ENCODE results near the gene RARG. TPM values are rescaled to one million over a fixed set of nuclear protein-coding genes. Genes with fewer than 3 reads are reported as not detected.

Gene RARG
- total RNA-seq, 3 donors from 2014 or later, result 34.4 to 38.4 (median 38.0) TPM

GRCh38 chr12:53200458-53201176 lies 31.4 kb downstream of the RARG start:
- H3K4me3 Mint-ChIP-seq, result peak overlapping the region; percentile 77
- no peaks in the 10 kb centered on the region for H3K27me3 Mint-ChIP-seq (ENCODE audit: low read depth)
- H3K9me3 Mint-ChIP-seq, result no peaks in the 10 kb centered on the region
- H3K4me1 Mint-ChIP-seq (ENCODE audit: low read depth), result peaks cover 73% of the 10 kb centered on the region
- DNase-seq (no peak), ATAC-seq (peak; percentile 49 to 55)
- peaks cover 28% of the 10 kb centered on the region for H3K36me3 Mint-ChIP-seq (ENCODE audit: insufficient read depth)

- H3K27me3 Mint-ChIP-seq (ENCODE audit: low read depth), result no peaks in the 10 kb centered on the region
- peaks cover 68% of the 10 kb centered on the region for H3K4me1 Mint-ChIP-seq (ENCODE audit: low read depth)
- no peaks in the 10 kb centered on the region for H3K9me3 Mint-ChIP-seq
- H3K4me3 Mint-ChIP-seq, result peak overlapping the region; percentile 77
- no peak for DNase-seq
- ATAC-seq, result no peak
- peaks cover 33% of the 10 kb centered on the region for H3K36me3 Mint-ChIP-seq (ENCODE audit: insufficient read depth)
Measured at GRCh38 chr12:53200107-53200457, 31.9 kb downstream of the RARG start.

GRCh38 chr12:53199700-53200099 lies 32.3 kb downstream of the RARG start:
- H3K27me3 Mint-ChIP-seq (ENCODE audit: low read depth), result no peaks in the 10 kb centered on the region
- H3K4me3 Mint-ChIP-seq, result no peak overlapping the region
- H3K9me3 Mint-ChIP-seq, result no peaks in the 10 kb centered on the region
- ATAC-seq, result no peak
- no peak for DNase-seq
- H3K36me3 Mint-ChIP-seq (ENCODE audit: insufficient read depth), result peaks cover 34% of the 10 kb centered on the region
- H3K4me1 Mint-ChIP-seq (ENCODE audit: low read depth), result peaks cover 65% of the 10 kb centered on the region

GRCh38 chr12:53198486-53199110 lies 33.4 kb downstream of the RARG start:
- Mint-ChIP-seq H3K4me1 (ENCODE audit: low read depth) (peaks cover 54% of the 10 kb centered on the region), H3K9me3 (no peaks in the 10 kb centered on the region), H3K27me3 (ENCODE audit: low read depth) (no peaks in the 10 kb centered on the region), H3K36me3 (ENCODE audit: insufficient read depth) (peaks cover 37% of the 10 kb centered on the region), H3K4me3 (peak overlapping the region; percentile 56)
- ATAC-seq, result peak in 1 of 2 donors; percentile 16
- no peak for DNase-seq

- H3K27me3 Mint-ChIP-seq (ENCODE audit: low read depth), result no peaks in the 10 kb centered on the region
- no peak for ATAC-seq
Measured at GRCh38 chr12:53197011-53197640, 34.9 kb downstream of the RARG start.

GRCh38 chr12:53196486-53196885 lies 35.5 kb downstream of the RARG start:
- Mint-ChIP-seq H3K4me1 (ENCODE audit: low read depth) (peaks cover 40% of the 10 kb centered on the region), H3K9me3 (no peaks in the 10 kb centered on the region), H3K36me3 (ENCODE audit: insufficient read depth) (peaks cover 43% of the 10 kb centered on the region), H3K27me3 (ENCODE audit: low read depth) (no peaks in the 10 kb centered on the region), H3K4me3 (no peak overlapping the region)
- no peak for DNase-seq
- ATAC-seq, result no peak

More at GRCh38 chr12:53197011-53197640, 34.9 kb downstream of the RARG start:
- peaks cover 42% of the 10 kb centered on the region for H3K36me3 Mint-ChIP-seq (ENCODE audit: insufficient read depth)
- peaks cover 46% of the 10 kb centered on the region for H3K4me1 Mint-ChIP-seq (ENCODE audit: low read depth)
- DNase-seq, result no peak
- no peaks in the 10 kb centered on the region for H3K9me3 Mint-ChIP-seq
- no peak overlapping the region for H3K4me3 Mint-ChIP-seq

- Mint-ChIP-seq H3K36me3 (ENCODE audit: insufficient read depth) (peaks cover 43% of the 10 kb centered on the region), H3K4me3 (no peak overlapping the region), H3K9me3 (no peaks in the 10 kb centered on the region), H3K4me1 (ENCODE audit: low read depth) (peaks cover 36% of the 10 kb centered on the region), H3K27me3 (ENCODE audit: low read depth) (no peaks in the 10 kb centered on the region)
- no peak for ATAC-seq
- no peak for DNase-seq
Measured at GRCh38 chr12:53195516-53196420, 36.2 kb downstream of the RARG start.

GRCh38 chr12:53194973-53195372 lies 37.0 kb downstream of the RARG start:
- no peak overlapping the region for H3K4me3 Mint-ChIP-seq
- peaks cover 31% of the 10 kb centered on the region for H3K4me1 Mint-ChIP-seq (ENCODE audit: low read depth)
- H3K27me3 Mint-ChIP-seq (ENCODE audit: low read depth), result no peaks in the 10 kb centered on the region

GRCh38 chr12:53193985-53194716 lies 37.9 kb downstream of the RARG start:
- H3K9me3 Mint-ChIP-seq, result no peaks in the 10 kb centered on the region
- H3K4me1 Mint-ChIP-seq (ENCODE audit: low read depth), result peaks cover 27% of the 10 kb centered on the region
- H3K4me3 Mint-ChIP-seq, result no peak overlapping the region
- DNase-seq (no peak), ATAC-seq (no peak)
- peaks cover 36% of the 10 kb centered on the region for H3K36me3 Mint-ChIP-seq (ENCODE audit: insufficient read depth)
- no peaks in the 10 kb centered on the region for H3K27me3 Mint-ChIP-seq (ENCODE audit: low read depth)

More at GRCh38 chr12:53194973-53195372, 37.0 kb downstream of the RARG start:
- Mint-ChIP-seq H3K36me3 (ENCODE audit: insufficient read depth) (peaks cover 39% of the 10 kb centered on the region), H3K9me3 (no peaks in the 10 kb centered on the region)
- DNase-seq (no peak), ATAC-seq (no peak)

GRCh38 chr12:53193040-53193439 lies 39.0 kb downstream of the RARG start:
- Mint-ChIP-seq H3K36me3 (ENCODE audit: insufficient read depth) (peaks cover 35% of the 10 kb centered on the region), H3K4me3 (no peak overlapping the region), H3K27me3 (ENCODE audit: low read depth) (no peaks in the 10 kb centered on the region), H3K4me1 (ENCODE audit: low read depth) (peaks cover 17% of the 10 kb centered on the region), H3K9me3 (no peaks in the 10 kb centered on the region)
- ATAC-seq (no peak), DNase-seq (no peak)

- Mint-ChIP-seq H3K36me3 (ENCODE audit: insufficient read depth) (peaks cover 34% of the 10 kb centered on the region), H3K4me1 (ENCODE audit: low read depth) (peaks cover 14% of the 10 kb centered on the region), H3K27me3 (ENCODE audit: low read depth) (no peaks in the 10 kb centered on the region), H3K4me3 (no peak overlapping the region), H3K9me3 (no peaks in the 10 kb centered on the region)
- ATAC-seq (no peak), DNase-seq (no peak)
Measured at GRCh38 chr12:53192531-53193021, 39.4 kb downstream of the RARG start.

- DNase-seq (no peak), ATAC-seq (no peak)
- H3K27me3 Mint-ChIP-seq (ENCODE audit: low read depth), result no peaks in the 10 kb centered on the region
- H3K4me1 Mint-ChIP-seq (ENCODE audit: low read depth), result peaks cover 11% of the 10 kb centered on the region
- H3K36me3 Mint-ChIP-seq (ENCODE audit: insufficient read depth), result peaks cover 35% of the 10 kb centered on the region
- no peaks in the 10 kb centered on the region for H3K9me3 Mint-ChIP-seq
- no peak overlapping the region for H3K4me3 Mint-ChIP-seq
Measured at GRCh38 chr12:53191885-53192530, 40.0 kb downstream of the RARG start.

Data from activated T-cell treated with anti-CD3 and anti-CD28 coated beads, Interleukin-2, amount 50 U/mL, for 4 hours (primary cell).